Activated CD8-positive, alpha-beta memory T cell treated with anti-CD3 and anti-CD28 coated beads for 48 hours (primary cell): Measurements from ENCODE around the gene ADD1.

ENCODE experiments used
- DNase-seq, 3 experiments: peaks; one replicate each; pipeline ENCODE4 v3.0.0-alpha.2; 2020; ENCODE audit warnings: low read depth in 2 of 3, low spot score in 2 of 3

ADD1 gene

GRCh38 chr4:2859514-2859913 is 15.9 kb downstream of the ADD1 start:
- DNase-seq, result no peak

GRCh38 chr4:2860391-2861348 is 17.0 kb downstream of the ADD1 start:
- DNase-seq, result no peak

DNA sequence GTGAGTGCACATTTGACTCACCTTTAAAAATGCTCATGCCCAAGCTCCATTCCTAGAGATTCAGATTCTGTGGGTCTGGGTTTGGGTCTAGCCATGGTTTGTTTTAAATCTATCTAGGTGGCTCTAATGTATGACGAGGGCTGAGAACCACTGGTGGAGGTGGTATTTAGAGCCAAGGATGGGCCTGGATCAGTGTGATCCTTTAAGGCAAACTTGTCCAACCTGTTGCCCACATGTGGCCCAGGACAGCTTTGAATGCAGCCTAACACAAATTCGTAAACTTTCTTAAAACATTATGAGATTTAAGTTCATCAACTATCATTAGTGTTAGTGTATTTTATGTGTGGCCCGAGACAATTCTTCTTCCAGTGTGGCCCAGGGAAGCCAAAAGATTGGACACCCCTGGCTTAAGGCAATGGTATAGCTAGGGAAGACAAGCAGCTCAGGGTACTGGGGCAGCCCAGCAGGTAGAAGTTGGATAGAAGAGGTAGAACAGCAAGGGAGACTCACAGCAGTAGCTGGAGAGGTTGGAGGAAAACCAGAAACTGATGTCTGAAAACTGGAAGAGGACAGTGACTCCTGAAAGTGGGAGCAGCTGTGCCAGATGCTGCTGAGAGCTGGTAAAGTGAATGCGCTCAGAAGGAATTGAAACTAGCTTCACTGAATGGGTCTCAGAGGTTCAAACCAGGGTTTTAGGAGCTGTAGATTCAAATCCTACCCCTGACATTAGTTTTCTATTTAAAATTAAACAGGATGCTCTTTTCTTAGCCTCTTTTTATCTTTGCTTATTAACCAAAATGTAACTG is 18.2 kb downstream of the ADD1 start:
- DNase-seq, result no peak

DNA sequence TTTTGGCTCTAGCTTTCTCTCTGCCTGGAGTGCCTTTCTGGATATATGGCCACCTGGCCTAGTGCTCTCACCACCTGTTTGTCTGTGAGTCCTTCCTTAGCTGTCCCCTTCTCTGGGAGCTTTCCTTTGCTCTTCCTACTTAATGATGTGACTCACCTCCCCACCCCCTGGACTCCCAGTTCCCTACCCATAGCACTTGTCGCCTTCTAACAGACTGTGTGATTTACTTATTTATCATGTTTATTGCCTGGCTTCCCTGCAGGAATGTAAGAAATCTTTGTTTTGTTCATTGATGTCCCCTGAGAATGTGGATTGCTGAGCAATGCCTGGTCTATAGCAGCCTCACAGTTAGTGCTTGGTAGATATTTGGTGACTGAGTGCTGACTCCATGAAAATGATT is 18.9 kb downstream of the ADD1 start:
- DNase-seq, result no peak

DNA sequence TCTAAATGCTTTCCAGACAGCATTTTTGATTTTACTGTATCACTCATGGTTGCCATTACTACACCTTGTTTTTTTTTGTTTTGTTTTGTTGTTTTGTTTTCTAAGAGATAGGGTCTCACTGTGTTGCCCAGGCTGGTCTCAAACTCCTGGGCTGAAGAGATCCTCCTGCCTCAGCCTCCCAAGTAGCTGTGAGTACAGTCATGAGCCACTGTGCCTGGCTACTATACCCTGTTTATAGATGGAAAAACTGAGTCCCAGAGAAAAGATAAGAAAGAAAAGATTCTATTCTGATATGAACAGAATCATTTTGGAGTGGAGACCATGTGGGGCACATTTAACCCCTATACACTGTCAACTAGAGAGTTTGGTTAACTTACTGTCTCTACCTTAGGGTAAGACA is 20.0 kb downstream of the ADD1 start:
- no peak for DNase-seq

- DNase-seq, result no peak
Observed at GRCh38 chr4:2865196-2865780, 21.6 kb downstream of the ADD1 start.

DNA sequence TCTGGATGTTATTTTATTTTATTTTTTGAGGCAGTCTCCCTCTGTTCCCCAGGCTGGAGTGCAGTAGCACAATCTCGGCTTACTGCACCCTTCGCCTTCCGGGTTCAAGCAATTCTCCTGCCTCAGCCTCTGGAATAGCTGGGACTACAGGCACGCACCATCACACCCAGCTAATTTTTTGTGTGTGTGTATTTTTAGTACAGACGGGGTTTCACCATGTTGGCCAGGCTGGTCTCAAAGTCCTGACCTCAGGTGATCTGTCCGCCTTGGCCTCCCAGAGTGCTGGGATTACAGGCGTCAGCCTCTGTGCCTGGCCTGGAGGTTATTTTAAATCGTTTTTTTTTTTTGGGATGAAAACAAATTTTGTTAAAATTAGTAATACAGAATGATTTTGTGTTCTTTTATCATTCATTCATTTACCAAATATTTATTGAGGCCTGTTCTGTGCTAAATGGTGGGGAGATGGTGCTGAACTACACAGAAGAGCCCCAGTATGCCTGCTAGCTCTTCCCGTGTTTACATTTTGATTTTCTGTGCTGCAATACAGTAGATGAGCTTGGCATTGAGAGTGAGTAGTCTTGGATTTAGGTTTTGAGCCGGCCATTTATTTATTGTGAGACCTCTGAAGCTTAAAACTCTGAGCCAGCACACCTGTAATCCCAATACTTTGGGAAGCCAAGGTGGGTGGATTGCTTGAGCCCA is 22.7 kb downstream of the ADD1 start:
- no peak for DNase-seq

DNA sequence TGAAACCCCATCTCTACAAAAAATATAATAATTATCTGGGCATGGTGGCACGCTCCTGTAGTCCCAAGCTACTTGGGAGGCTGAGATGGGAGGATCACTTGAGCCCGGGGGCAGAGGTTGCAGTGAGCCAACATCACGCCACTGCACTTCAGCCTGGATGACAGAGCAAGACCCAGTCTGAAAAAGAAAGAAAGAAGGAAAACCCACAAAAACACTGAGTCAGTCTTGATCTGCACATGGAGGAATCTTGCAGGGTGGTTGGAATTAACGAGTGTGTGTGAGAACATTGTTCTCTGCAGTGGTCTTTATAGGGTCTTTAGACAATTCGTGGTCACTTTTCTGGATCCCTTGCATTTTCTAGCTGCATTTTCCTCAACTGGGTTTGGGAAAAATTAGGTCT is 23.2 kb downstream of the ADD1 start:
- DNase-seq, result no peak

- DNase-seq, result no peak
Observed at GRCh38 chr4:2867758-2868491, 24.3 kb downstream of the ADD1 start.

DNA sequence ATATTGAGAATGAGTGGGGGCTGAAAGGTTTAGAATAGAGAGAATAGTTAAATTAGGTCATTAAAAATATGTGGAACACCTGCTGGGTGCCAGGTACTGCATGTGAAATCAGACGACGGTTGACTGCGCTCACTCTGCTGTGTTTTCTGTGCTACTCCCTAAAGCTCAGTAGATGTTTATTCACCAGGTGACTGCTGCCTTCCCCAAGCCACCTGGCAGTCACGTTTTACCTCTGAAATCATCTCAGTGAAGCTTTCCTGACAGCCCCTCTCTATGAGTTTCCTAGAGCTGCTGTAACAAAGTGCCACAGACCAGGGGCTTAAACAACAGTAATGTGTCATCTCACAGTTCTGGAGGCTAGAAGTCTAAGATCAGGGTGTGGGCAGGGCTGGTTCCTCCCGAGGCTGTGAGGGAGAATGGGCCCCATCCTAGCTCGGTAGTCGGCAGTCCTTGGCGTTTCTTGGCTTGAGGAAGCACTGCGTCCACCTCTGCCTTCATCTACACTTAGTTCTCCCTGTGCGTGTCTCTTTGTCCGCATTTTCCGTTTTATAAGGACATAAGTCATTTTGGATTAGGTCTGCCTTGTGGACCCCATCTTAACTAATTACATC is 25.3 kb downstream of the ADD1 start:
- no peak for DNase-seq

- DNase-seq, result no peak
Observed at GRCh38 chr4:2869659-2870058, 26.0 kb downstream of the ADD1 start.

- no peak for DNase-seq
Observed at GRCh38 chr4:2870082-2870481, 26.4 kb downstream of the ADD1 start.

- no peak for DNase-seq
Observed at GRCh38 chr4:2871466-2871865, 27.8 kb downstream of the ADD1 start.

GRCh38 chr4:2871911-2872310 is 28.3 kb downstream of the ADD1 start:
- no peak for DNase-seq

- DNase-seq, result no peak
Observed at GRCh38 chr4:2873329-2873728, 29.7 kb downstream of the ADD1 start.

GRCh38 chr4:2874861-2875260 is 31.2 kb downstream of the ADD1 start:
- DNase-seq, result no peak

DNA sequence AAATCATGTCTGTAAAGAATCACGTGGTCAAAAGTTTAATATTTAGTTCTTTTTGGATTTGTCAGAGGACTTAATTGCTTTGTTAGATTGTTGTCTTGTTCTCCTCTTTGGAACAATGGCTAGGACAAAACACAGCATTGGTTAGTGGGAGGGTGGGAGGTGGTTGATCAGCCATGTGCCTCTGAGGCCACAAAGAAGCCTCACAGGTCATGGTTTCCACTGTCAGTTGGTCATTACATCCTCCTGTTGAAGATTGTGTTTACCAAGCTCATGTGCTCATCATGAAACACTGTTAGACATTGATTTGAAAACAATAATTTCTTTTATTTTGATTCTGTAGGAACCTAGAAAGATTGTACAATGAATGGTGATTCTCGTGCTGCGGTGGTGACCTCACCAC is 31.9 kb downstream of the ADD1 start:
- no peak for DNase-seq

GRCh38 chr4:2878346-2878745 is 34.7 kb downstream of the ADD1 start:
- no peak for DNase-seq

DNA sequence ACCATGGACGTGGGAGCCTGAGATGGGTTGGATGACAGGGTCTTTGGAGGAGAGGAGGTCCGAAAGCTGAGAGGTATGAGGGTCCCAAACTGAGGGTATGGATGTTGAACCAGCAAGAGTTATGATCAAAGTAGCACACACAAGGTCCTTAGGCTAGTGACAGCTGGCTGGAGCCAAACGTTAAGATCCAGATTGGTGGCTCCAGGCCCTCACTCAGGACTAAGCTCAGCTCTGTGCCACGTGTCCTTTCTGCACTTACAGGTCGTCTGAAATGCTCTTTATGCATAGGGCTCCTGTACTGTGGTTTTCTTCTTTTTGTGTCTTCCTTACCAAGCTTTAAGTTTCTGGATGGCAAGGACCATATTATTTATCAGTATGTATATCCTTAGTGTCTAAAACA is 35.4 kb downstream of the ADD1 start:
- DNase-seq, result no peak

GRCh38 chr4:2881431-2881830 is 37.8 kb downstream of the ADD1 start:
- no peak for DNase-seq
